ENCODE data around the gene ARFGEF3.
"Not testable (repeated sequence)": the region's sequence is repeated elsewhere in the genome, so short reads cannot be mapped to it uniquely, and the experiment has no call there.

The ARFGEF3 gene

GRCh38 chr6:138161338-138162110, at the start of gene ARFGEF3:
TSS of gene ARFGEF3 (plus strand) at chr6:138161939. CDS start at chr6:138162087, 148 bp downstream.
- DNase-seq: peak; percentile 71

- no peak for DNase-seq
Measured at GRCh38 chr6:138113588-138114210, 48.0 kb upstream of the ARFGEF3 start.

- no peak for DNase-seq
Measured at GRCh38 chr6:138115201-138115600, 46.5 kb upstream of the ARFGEF3 start.

- DNase-seq: peak; percentile 50
Measured at GRCh38 chr6:138115877-138116660, 45.7 kb upstream of the ARFGEF3 start.

- no peak for DNase-seq
Measured at GRCh38 chr6:138116661-138116999, 45.1 kb upstream of the ARFGEF3 start.

GRCh38 chr6:138117376-138117914, 44.3 kb upstream of the ARFGEF3 start:
- DNase-seq: no peak

GRCh38 chr6:138119229-138119628, 42.5 kb upstream of the ARFGEF3 start:
- not testable (repeated sequence) for DNase-seq

- no peak for DNase-seq
Measured at GRCh38 chr6:138119976-138120375, 41.8 kb upstream of the ARFGEF3 start.

GRCh38 chr6:138124096-138124495, 37.6 kb upstream of the ARFGEF3 start:
- DNase-seq: no peak

- no peak for DNase-seq
Measured at GRCh38 chr6:138128096-138128495, 33.6 kb upstream of the ARFGEF3 start.

- no peak for DNase-seq
Measured at GRCh38 chr6:138129190-138129589, 32.5 kb upstream of the ARFGEF3 start.

- DNase-seq: no peak
Measured at GRCh38 chr6:138142806-138143205, 18.9 kb upstream of the ARFGEF3 start.

- DNase-seq: no peak
Measured at GRCh38 chr6:138145402-138145801, 16.3 kb upstream of the ARFGEF3 start.

- DNase-seq: no peak
Measured at GRCh38 chr6:138146544-138146943, 15.2 kb upstream of the ARFGEF3 start.

- DNase-seq: no peak
Measured at GRCh38 chr6:138155443-138155842, 6.3 kb upstream of the ARFGEF3 start.

GRCh38 chr6:138157986-138158638, 3.6 kb upstream of the ARFGEF3 start:
- DNase-seq: no peak

GRCh38 chr6:138159246-138159645, 2.5 kb upstream of the ARFGEF3 start:
- no peak for DNase-seq

- no peak for DNase-seq
Measured at GRCh38 chr6:138160329-138161087, 1.2 kb upstream of the ARFGEF3 start.

- DNase-seq: peak; percentile 8
Measured at GRCh38 chr6:138161088-138161337, 726 bp upstream of the ARFGEF3 start.

GRCh38 chr6:138162111-138162954, 594 bp downstream of the ARFGEF3 start:
- no peak for DNase-seq

GRCh38 chr6:138162955-138163575, 1.3 kb downstream of the ARFGEF3 start:
- no peak for DNase-seq
